Measurements from ENCODE around the gene TRIM21. TPM values are rescaled to one million over a fixed set of nuclear protein-coding genes. Genes with fewer than 3 reads are reported as not detected.

Gene TRIM21
- 15.3 and 18.3 TPM in 2 replicates for total RNA-seq

DNA sequence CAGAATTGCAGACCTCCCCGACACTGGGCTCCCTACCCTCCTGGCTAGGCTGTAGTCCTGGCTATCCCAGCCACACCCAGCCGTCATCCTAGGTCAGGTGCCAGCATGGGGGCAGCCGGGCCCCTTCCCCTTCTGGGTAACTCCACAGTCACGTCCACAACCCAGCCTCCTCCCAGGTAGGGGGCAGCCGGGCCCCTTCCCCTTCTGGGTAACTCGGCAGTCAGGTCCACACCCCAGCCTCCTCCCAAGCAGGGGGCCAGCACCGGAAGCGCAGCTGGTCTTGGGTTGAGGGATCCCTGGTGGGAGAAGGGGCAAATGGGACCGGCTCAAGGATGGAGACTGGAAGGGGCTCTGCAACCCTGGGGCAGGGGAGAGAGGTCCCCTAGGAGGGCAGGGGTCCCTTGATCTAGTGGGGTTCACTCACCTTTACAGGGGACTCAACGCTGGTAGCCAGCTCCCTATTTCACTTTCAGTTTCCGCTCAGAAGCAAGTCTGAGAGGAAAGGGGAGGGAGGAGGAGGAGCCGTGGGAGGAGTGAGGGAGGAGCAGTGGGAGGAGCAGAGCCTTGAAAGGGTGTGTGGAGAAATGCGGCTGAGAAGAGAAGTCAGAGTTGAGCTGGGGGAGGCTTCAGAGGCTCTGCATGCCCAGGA, at the start of gene TRIM21:
Gene TRIM21 (minus strand): TSS at position 494 of the 649 bp plus-strand sequence. CDS start 3,293 bp downstream, outside the sequence.

GRCh38 chr11:4368286-4368685, 25.2 kb downstream of the TRIM21 start, which contains the start of gene OR52B4:
Gene OR52B4 (minus strand): TSS chr11:4368386. CDS start chr11:4368295, 91 bp downstream.

Other genes with a start within 250 kb of the TRIM21 start
- gene OR52B4, start 25.3 kb downstream of the TRIM21 start, total RNA-seq, result not detected in 2 replicates
- not detected in 2 replicates for gene OR52K2, start 55.6 kb upstream of the TRIM21 start, total RNA-seq
- gene OR52K1, start 88.9 kb upstream of the TRIM21 start, total RNA-seq, result not detected in 2 replicates
- not detected in 2 replicates for gene OR52M1, start 151.5 kb upstream of the TRIM21 start, total RNA-seq
- not detected in 2 replicates for gene OR52I2, start 188.0 kb upstream of the TRIM21 start, total RNA-seq
- gene OR52I1, start 200.3 kb upstream of the TRIM21 start, total RNA-seq, result not detected in 2 replicates
- gene TRIM68, start 214.5 kb upstream of the TRIM21 start, total RNA-seq, result 9.9 and 12.5 TPM in 2 replicates
- not detected in 2 replicates for gene OR51D1, start 243.8 kb upstream of the TRIM21 start, total RNA-seq

All from cardiac atrium fibroblast (primary cell).